HUES48 (cell line): ENCODE measurements around the gene IL15RA.
"Not testable (repeated sequence)": the region's sequence is repeated elsewhere in the genome, so short reads cannot be mapped to it uniquely, and the experiment has no call there.

Source experiments
- H3K27ac ChIP-seq: one replicate; pipeline ENCODE4 v1.7.0; 2013; ENCODE audit warnings: low read depth, low read length, inconsistent platforms
- H3K27me3 ChIP-seq: 2 replicates; pipeline ENCODE4 v1.6.1; 2013; ENCODE audit warnings: mild to moderate bottlenecking, low read length; ENCODE audit not compliant: control insufficient read depth, insufficient read depth
- H3K36me3 ChIP-seq: 2 replicates; pipeline ENCODE4 v1.6.1; 2013; ENCODE audit warnings: low read length; ENCODE audit not compliant: control insufficient read depth, insufficient read depth
- H3K4me1 ChIP-seq: 2 replicates; pipeline ENCODE4 v1.6.1; 2013; ENCODE audit warnings: mild to moderate bottlenecking, low read length; ENCODE audit not compliant: control insufficient read depth, insufficient read depth
- H3K4me3 ChIP-seq: 2 replicates; pipeline ENCODE4 v1.5.1; 2013; ENCODE audit warnings: mild to moderate bottlenecking, low read depth, low read length
- H3K9ac ChIP-seq: 2 replicates; pipeline ENCODE4 v1.6.1; 2013; ENCODE audit warnings: mild to moderate bottlenecking, low read depth, low read length, moderate library complexity
- H3K9me3 ChIP-seq: 2 replicates; pipeline ENCODE4 v1.6.1; 2013; ENCODE audit warnings: low read length; ENCODE audit not compliant: control insufficient read depth, insufficient read depth

The IL15RA gene

DNA sequence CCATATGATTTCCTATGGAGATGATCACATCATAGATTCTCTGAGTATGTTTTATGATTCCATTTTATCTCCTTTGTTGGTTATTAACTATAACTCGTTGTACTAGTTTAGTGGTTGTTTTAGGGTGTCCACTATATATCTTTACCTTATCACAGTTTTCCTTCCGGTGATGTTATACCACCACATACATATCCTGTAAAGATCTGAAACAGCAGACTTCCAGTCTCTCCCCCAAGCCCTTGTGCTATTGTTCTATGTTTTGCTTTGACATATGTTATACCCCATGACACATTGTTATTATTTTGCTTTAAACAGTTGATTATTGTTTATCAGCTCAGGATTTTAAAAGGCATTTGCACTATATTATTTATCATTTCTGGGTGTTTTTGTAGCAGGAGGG lies 7.3 kb downstream of the IL15RA start:
- Histone ChIP-seq H3K4me3 (no peak overlapping the region), H3K9me3 (no peaks in the 10 kb centered on the region), H3K4me1 (no peaks in the 10 kb centered on the region), H3K27me3 (peaks cover 2% of the 10 kb centered on the region), H3K27ac (no peak overlapping the region), H3K9ac (no peak overlapping the region), H3K36me3 (no peaks in the 10 kb centered on the region)

DNA sequence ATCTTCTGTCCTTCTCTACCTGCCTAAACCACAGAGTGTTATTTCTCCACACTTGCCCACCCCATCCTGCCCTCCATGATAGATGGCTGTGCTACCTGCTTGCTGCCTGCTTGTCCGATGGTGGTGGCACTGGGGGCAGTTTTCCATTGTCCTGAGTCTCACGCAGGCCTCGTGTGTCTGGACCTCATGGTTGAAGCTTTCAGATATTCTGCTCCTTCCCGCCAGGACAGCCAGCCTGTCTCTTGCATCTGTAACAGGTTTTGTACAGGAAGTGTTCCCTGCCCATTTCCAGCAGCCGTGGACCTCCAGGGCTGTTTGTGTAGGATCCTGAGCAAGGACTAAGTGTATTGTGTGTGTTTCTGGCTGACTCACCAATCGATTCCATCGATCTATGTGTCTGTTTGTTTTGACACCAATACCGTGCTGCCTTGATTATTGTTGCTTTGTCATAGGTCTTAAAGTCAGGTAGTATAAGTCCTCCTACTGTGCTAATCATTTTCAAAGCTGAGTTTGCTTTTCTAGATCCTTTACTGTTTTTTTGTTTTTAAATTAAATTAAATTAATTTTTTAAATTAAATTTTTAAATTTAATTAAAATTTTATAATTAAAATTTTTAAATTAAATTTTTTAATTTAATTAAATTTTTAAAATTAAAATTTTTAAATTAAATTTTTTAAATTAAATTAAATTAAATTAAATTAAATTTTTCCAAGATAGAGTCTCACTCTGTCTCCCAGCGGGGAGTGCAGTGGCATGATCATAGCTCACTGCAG lies 8.5 kb downstream of the IL15RA start:
- Histone ChIP-seq H3K27ac (no peak overlapping the region), H3K36me3 (no peaks in the 10 kb centered on the region), H3K4me3 (no peak overlapping the region), H3K27me3 (no peaks in the 10 kb centered on the region; the same call in 1 of the 2 replicates), H3K9me3 (no peaks in the 10 kb centered on the region), H3K4me1 (no peaks in the 10 kb centered on the region), H3K9ac (no peak overlapping the region)

DNA sequence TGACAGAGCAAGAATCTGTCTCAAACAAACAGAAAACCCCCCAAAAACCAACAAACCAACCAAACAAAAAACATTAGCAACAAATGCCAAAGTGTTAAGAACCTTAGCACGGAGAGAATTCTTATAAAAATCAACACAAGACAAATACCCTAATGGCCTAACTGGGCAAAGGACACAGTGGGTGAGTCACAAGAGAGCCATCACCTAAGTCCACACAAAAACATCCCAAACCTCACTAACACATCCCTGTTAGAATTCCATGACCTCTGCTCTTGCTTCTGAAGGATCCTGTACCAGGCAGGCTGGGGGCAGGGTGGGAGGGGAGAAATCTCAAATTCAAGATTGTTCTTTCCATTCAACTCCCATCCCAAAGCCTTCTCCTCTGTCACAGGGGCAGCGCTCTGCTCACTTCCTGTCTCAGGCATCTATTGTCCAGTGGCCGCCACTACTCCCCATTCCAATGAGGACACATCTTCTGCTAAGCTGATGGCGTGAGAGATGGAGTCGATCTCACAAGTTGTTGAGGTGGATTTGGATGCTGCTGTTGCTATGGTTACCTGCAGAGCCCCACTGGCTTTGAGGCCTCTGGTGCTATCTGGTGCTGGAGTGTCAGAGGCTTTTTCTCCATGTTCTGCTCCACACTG lies 9.2 kb downstream of the IL15RA start:
- Histone ChIP-seq H3K36me3 (no peaks in the 10 kb centered on the region), H3K9ac (no peak overlapping the region), H3K4me1 (no peaks in the 10 kb centered on the region), H3K27me3 (no peaks in the 10 kb centered on the region; the same call in 1 of the 2 replicates), H3K9me3 (no peaks in the 10 kb centered on the region), H3K4me3 (no peak overlapping the region), H3K27ac (no peak overlapping the region)

DNA sequence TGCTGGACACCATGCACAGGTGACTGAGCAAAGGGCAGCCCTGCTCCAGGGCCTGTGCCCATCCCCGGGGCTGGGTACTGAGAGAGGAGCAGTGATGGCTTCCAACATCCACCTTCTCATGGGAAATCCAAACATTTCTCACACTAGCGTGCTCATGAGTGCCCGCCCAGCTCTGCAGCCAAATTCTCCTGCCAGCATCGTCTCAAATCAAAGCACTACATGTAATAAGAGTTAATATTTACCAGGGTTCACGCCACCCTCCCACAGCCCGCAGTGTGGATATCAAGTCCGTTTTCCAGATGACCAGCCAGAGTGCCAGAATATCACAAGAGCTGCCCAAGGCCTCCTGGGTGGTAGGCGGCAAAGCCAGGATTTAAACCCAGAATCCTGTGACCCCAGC lies 12.1 kb downstream of the IL15RA start:
- Histone ChIP-seq H3K4me1 (no peaks in the 10 kb centered on the region), H3K27me3 (no peaks in the 10 kb centered on the region), H3K27ac (no peak overlapping the region), H3K9ac (no peak overlapping the region), H3K36me3 (no peaks in the 10 kb centered on the region), H3K4me3 (no peak overlapping the region), H3K9me3 (no peaks in the 10 kb centered on the region)

DNA sequence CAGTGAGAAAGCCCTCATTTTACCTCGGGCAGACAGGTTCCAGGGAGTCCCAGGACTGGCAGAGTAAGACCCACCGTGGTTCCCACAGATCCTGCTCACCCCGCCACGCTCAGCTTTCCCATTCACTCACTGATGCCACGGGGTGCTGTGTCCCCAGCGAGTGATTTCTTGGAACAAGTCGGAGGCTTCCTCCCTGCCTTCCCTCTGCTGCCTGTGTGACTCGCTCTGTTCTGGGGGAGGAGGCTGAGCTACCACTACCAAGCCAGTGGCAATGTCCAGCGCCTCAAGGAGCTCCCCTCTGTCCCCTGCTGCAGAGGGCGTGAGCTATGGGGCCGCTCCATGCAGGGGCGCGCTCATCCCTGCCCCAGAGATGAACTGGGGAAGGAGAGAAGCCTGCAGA lies 12.6 kb downstream of the IL15RA start:
- Histone ChIP-seq H3K4me3 (no peak overlapping the region), H3K4me1 (no peaks in the 10 kb centered on the region), H3K9ac (no peak overlapping the region), H3K27ac (no peak overlapping the region), H3K36me3 (no peaks in the 10 kb centered on the region), H3K27me3 (no peaks in the 10 kb centered on the region), H3K9me3 (no peaks in the 10 kb centered on the region)

DNA sequence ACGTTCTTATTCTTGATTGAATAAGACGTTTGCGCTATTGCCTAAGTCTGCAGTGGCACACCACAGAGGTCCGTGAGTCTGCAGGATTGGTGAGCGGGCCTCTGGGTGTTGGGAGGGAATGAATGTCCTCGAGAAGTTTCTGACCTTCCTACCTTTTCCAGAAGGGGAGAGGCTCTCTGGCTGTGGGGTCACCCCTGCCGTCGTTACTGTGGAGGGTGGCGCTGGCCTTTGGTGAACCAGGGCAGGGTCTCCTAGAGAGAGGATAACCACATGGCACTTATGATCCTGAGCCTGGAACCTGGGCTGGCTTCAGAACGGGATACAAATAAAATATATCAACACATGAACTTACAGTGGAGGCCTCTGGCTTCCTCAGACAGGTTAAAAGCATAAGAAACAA lies 13.8 kb downstream of the IL15RA start:
- H3K4me3 ChIP-seq: no peak overlapping the region
- no peak overlapping the region for H3K9ac ChIP-seq
- H3K36me3 ChIP-seq: no peaks in the 10 kb centered on the region
- no peaks in the 10 kb centered on the region for H3K9me3 ChIP-seq
- no peak overlapping the region for H3K27ac ChIP-seq
- no peaks in the 10 kb centered on the region for H3K4me1 ChIP-seq
- H3K27me3 ChIP-seq: no peaks in the 10 kb centered on the region

DNA sequence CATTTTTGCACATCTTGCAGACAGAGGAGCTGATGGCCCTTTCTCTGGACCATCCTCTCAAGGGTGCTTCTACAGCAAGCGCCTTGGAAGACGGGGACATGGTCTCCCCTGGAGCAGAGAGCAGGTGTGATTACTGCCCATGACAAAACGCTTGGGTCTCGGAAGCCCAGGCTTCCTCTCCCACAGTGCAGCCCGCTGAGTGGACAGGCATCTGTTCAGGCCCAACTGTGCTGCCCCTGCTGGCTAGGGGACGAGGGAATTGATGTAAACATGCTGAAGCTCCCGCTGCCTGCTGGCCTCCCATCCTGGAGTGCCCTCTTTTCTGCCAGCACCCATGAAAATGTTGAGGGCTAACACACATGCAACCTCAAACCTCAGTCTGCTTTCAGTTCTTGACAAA lies 14.3 kb downstream of the IL15RA start:
- Histone ChIP-seq H3K27ac (no peak overlapping the region), H3K36me3 (no peaks in the 10 kb centered on the region), H3K4me1 (no peaks in the 10 kb centered on the region), H3K9ac (no peak overlapping the region), H3K9me3 (no peaks in the 10 kb centered on the region), H3K4me3 (no peak overlapping the region), H3K27me3 (no peaks in the 10 kb centered on the region)

DNA sequence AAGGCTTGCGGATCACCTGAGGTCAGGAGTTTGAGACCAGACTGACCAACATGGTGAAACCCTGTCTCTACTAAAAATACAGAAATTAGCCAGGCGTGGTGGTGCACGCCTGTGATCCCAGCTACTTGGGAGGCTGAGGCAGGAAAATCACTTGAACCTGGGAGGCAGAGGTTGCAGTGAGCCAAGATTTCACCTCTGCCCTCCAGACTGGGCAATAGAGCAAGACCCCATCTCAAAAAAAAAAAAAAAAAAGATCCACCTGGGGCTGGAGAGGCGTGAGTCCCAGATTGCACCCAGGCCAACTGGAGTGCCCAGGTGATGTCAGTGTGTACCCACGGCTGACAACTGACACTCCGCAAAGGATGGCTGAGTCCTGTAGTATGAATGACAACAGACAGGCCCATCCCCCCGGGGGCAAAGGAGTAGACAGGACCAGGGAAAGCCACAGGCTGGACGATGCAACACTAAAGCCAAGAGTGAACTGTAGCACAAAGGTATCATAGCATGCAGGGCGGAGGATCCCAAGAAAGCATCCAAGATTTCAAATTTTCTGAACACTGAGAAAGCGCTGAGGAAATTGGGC lies 14.9 kb downstream of the IL15RA start:
- not testable (repeated sequence) for H3K9me3 ChIP-seq, H3K36me3 ChIP-seq, H3K27me3 ChIP-seq, H3K27ac ChIP-seq, H3K4me3 ChIP-seq, H3K9ac ChIP-seq, H3K4me1 ChIP-seq

DNA sequence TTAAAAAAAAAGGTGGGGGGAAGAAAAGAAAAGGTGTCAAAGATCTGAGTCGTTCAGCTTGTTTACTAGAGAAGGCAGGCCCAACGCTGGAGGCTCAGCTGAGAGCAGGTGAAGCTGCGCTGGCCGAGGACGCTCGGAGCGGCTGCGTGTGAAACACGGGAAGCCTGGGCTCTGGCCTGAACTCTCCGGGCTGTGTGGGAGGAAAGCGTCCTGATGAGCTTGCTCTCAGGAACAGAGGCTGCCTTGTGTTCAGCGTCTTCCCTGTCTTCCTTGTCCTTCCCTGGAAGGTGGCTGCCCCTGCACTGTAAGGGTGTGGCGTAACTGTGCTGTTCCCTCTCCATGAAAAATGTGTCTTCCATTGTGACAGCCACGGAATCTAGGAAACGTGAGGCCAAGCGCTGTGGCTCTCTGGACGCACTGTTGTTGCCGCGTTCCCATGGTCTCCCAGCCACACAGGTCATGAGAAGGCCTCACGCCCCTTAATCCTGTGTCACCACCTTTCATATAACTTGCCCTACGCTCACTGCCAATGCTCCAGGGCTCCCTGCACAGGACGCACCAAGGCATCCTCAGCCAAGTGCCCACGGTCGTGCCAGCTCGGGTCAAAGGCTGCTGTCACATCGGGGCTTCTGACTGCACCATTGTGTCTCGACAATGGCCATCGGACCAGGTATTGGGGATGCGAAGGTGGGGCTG lies 15.8 kb downstream of the IL15RA start:
- H3K27ac ChIP-seq: no peak overlapping the region
- H3K4me3 ChIP-seq: no peak overlapping the region
- no peaks in the 10 kb centered on the region for H3K27me3 ChIP-seq
- no peaks in the 10 kb centered on the region for H3K4me1 ChIP-seq
- no peaks in the 10 kb centered on the region for H3K9me3 ChIP-seq
- no peak overlapping the region for H3K9ac ChIP-seq
- H3K36me3 ChIP-seq: no peaks in the 10 kb centered on the region

DNA sequence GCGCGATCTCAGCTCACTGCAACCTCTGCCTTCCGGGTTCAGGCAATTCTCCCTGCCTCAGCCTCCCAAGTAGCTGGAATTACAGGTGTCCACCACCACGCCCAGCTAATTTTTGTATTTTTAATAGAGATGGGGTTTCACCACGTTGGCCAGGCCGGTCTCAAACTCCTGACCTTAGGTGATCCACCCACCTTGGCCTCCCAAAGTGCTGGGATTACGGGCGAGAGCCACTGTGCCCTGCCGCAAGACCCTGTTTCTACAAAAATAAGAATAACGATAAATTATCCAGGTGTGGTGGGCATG lies 16.4 kb downstream of the IL15RA start:
- not testable (repeated sequence) for H3K9ac ChIP-seq, H3K27ac ChIP-seq, H3K27me3 ChIP-seq, H3K36me3 ChIP-seq, H3K4me3 ChIP-seq, H3K9me3 ChIP-seq, H3K4me1 ChIP-seq
